AG10803 (cell line): ENCODE results near the gene G6PD.

ENCODE experiments used
- DNase-seq: peaks from one replicate; pipeline ENCODE4 v3.0.0; 2010; ENCODE audit warnings: low read depth
- H3K4me3 ChIP-seq: 2 replicates; pipeline ENCODE4 v1.5.1; 2011; ENCODE audit warnings: mild to moderate bottlenecking, low read length, control low read depth
- TF ChIP-seq, protein P1 (sequence below): conservative IDR thresholded peaks from 2 replicates; pipeline ENCODE4 v1.5.1; 2011; ENCODE audit warnings: mild to moderate bottlenecking, low read length, control low read depth, inconsistent platforms

Gene G6PD

DNA sequence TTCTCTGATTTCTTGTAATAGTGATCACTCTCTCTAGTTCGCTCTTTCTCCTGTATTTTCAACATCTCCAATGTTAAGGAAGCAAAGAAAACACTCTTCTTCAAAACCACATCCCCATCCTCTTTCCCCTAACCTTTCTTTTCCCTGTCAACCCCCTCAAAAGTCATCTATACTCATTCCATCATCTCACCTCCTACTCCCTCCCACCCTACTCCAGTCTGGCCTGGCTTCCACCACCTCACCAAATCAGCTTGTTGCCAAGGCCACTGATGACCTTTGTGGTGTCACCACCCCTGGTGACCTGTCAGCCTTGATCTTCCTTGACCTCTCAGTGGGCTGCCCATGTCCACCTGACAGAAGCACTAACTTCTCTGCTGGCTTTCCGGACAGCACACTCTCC lies 32.9 kb downstream of the G6PD start:
- DNase-seq, result no peak
- TF ChIP-seq, protein P1, sequence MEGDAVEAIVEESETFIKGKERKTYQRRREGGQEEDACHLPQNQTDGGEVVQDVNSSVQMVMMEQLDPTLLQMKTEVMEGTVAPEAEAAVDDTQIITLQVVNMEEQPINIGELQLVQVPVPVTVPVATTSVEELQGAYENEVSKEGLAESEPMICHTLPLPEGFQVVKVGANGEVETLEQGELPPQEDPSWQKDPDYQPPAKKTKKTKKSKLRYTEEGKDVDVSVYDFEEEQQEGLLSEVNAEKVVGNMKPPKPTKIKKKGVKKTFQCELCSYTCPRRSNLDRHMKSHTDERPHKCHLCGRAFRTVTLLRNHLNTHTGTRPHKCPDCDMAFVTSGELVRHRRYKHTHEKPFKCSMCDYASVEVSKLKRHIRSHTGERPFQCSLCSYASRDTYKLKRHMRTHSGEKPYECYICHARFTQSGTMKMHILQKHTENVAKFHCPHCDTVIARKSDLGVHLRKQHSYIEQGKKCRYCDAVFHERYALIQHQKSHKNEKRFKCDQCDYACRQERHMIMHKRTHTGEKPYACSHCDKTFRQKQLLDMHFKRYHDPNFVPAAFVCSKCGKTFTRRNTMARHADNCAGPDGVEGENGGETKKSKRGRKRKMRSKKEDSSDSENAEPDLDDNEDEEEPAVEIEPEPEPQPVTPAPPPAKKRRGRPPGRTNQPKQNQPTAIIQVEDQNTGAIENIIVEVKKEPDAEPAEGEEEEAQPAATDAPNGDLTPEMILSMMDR, result no peak
- no peak overlapping the region for H3K4me3 ChIP-seq

GRCh38 chrX:154512879-154513553 lies 33.6 kb downstream of the G6PD start:
- no peak for DNase-seq
- TF ChIP-seq, protein P1, result no peak
- H3K4me3 ChIP-seq, result no peak overlapping the region

GRCh38 chrX:154511761-154512160 lies 34.9 kb downstream of the G6PD start:
- TF ChIP-seq, protein P1, result no peak
- DNase-seq, result no peak
- no peak overlapping the region for H3K4me3 ChIP-seq

GRCh38 chrX:154509455-154509854 lies 37.2 kb downstream of the G6PD start:
- no peak for DNase-seq
- H3K4me3 ChIP-seq, result no peak overlapping the region
- TF ChIP-seq, protein P1, result no peak

- no peak overlapping the region for H3K4me3 ChIP-seq
- no peak for DNase-seq
- TF ChIP-seq, protein P1, result no peak
Observed at GRCh38 chrX:154508384-154508745, 38.3 kb downstream of the G6PD start.

DNA sequence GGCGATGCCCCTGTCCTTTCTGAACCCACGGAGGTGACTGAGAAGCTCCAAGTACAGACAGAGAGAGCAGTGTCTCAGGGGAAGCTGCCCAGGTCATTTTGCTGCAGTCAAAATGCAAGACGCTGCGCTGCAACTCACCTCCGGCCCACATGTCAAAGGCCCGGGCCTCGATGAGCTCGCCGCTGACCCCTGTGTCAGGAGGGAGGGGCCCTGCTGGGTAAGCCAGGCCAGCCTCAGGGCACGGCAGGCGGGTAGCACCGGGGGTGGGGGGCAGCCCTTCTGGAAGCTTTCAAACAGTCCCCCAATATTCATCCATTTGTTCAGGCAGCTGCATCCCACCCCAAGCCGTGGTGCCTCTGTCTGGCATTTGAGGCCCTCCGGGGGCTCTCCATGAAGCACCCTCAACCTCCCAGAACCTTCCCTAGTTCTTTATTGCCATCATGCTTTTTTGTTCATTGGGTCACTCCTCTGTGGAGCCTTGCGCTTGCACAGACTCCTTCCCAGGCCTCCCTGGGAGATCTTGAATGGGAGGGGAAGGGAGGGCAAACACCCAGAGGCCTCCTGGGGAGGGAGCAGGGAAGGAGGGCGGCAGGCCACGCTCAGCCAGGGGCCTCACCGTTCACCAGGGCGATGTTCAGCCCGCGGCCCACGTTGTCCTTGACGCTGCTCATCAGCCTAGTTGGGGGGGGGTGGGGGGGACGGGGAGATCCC lies 38.8 kb downstream of the G6PD start:
- H3K4me3 ChIP-seq, result no peak overlapping the region
- no peak for DNase-seq
- TF ChIP-seq, protein P1, result no peak
